ENCODE measurements around the gene TBX15. TPM values are rescaled to one million over a fixed set of nuclear protein-coding genes. Genes with fewer than 3 reads are reported as not detected.
"Not testable (repeated sequence)": the region's sequence is repeated elsewhere in the genome, so short reads cannot be mapped to it uniquely, and the experiment has no call there.

TBX15 gene
- total RNA-seq, 2 donors from 2014 or later: not detected

DNA sequence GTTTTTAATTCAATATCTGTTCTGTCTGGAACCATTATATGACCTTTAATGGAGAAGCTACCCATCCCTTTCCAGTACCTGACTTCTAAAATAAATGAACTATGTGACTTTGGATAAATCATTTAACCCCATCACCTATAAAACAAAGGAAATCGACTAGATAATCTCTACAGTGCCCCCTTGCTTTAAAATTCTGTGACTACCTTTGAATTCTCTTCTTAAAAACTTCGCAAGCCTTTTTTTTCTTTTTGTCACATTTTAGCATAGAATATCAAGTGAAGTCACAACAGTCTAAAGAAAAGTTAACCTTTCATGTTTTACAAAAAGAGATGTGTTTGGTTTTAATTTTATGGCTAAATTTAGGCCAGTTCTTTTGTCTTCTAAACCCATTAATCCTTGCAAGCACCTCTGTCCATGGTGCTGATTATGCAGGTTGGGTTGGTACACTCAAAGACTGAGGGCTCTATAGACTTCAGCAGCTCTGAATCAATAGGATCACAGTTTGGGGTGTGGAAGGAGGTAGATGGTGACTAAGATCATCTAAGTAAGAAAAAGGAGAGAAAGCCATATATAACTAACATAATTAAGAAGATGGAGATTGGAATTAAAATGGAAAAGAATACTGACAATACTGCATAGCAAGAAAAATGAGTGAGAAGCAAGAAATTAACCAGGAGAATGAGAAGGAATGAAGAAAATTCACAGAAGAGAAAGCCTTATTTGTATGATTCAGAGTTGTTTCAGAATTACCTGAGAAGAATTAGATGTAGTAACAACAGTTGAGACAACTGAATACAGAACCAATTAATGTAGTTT lies 59.2 kb downstream of the TBX15 start:
- no peaks in the 10 kb centered on the region for H3K36me3 Mint-ChIP-seq
- no peak for ATAC-seq
- DNase-seq (ENCODE audit: low spot score): no peak

DNA sequence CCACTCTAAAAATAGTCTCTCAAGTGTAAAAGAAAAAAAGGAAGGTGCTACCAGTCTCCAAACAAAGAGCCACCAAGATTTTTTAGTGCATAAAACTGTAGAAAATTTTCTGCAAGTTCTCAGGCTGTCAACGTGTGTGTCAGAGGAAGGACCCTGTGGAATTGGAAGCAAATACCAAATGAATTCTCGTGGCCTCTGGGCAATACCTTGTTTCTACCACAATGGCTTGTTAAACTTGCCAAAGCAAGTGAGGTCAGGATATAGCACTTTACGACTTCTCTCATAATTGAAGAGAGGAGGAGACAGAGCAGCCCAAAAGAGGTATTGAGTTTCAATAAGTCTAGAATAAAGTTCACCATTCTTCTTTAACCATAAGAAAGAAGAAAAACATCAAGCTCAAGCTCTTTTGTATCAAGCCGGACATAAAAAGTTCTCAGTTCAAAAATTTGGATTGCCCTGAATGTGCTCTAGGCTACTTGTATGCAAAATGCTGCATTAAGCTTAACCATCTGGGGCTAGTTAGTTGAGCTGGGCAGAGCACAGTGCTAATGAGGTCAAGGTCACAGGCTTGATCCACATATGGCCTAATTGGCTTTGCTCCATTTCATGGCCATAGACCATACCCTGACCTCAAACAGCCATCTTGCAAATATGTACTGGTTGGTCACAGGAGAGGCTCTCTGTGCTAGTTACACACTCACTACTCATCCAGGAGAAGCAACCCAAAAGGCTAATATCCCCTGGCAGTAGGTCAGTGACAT lies 60.5 kb downstream of the TBX15 start:
- Mint-ChIP-seq H3K36me3 (no peaks in the 10 kb centered on the region), H3K27ac (no peak overlapping the region), H3K27me3 (no peaks in the 10 kb centered on the region), H3K9me3 (peaks cover 15% of the 10 kb centered on the region), H3K4me3 (no peak overlapping the region), H3K4me1 (ENCODE audit: low read depth in 2 of 2) (no peaks in the 10 kb centered on the region)
- DNase-seq (ENCODE audit: low spot score) (no peak), ATAC-seq (no peak)

More for the DNA sequence above, 59.2 kb downstream of the TBX15 start:
- Mint-ChIP-seq H3K9me3 (peaks cover 15% of the 10 kb centered on the region), H3K27me3 (no peaks in the 10 kb centered on the region), H3K27ac (no peak overlapping the region), H3K4me1 (ENCODE audit: low read depth in 2 of 2) (no peaks in the 10 kb centered on the region), H3K4me3 (no peak overlapping the region)

DNA sequence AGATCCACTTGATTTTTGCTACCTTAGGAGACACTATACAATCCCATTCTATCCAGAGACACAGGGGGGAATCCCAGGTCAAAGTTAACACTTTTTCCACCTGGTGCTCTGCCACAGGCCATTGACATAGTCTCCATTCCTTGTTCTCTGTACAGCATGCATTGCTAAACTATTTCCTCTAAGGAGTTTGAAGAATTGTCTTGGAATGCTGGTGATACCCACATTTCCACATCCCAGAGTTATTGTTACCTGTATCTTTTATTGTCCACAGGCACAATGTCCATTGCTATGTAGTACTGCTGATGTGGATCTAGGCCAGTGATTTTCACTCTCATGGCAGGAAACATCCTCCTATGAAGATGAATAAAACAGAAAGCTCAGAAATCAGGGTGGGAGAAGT lies 61.9 kb downstream of the TBX15 start:
- DNase-seq (ENCODE audit: low spot score) (no peak), ATAC-seq (no peak)
- Mint-ChIP-seq H3K27ac (no peak overlapping the region), H3K4me1 (ENCODE audit: low read depth in 2 of 2) (no peaks in the 10 kb centered on the region), H3K9me3 (peaks cover 12% of the 10 kb centered on the region), H3K36me3 (no peaks in the 10 kb centered on the region), H3K4me3 (no peak overlapping the region), H3K27me3 (no peaks in the 10 kb centered on the region)

DNA sequence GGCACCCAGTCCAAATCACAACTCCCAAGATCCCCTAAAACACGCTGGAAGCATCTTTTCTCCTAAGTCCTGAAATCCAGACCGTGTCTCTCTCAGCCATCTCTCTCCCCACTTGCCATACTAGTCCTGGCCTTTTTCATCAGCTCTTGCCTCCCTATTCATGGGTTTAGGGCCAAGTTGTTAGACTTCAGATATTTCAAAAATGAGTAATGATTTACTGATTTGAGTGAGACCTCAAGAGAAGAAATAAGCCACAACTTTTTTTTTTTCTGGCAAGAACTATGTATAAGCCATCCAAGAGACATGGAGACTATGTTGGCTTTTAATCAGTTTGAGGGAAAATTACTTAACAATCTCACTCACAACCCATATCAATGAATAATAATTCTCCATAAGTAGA lies 62.5 kb downstream of the TBX15 start:
- no peaks in the 10 kb centered on the region for H3K4me1 Mint-ChIP-seq (ENCODE audit: low read depth in 2 of 2)
- H3K27ac Mint-ChIP-seq: no peak overlapping the region
- DNase-seq (ENCODE audit: low spot score): no peak
- no peak for ATAC-seq
- H3K4me3 Mint-ChIP-seq: no peak overlapping the region
- H3K9me3 Mint-ChIP-seq: peaks cover 12% of the 10 kb centered on the region
- H3K36me3 Mint-ChIP-seq: no peaks in the 10 kb centered on the region
- no peaks in the 10 kb centered on the region for H3K27me3 Mint-ChIP-seq

DNA sequence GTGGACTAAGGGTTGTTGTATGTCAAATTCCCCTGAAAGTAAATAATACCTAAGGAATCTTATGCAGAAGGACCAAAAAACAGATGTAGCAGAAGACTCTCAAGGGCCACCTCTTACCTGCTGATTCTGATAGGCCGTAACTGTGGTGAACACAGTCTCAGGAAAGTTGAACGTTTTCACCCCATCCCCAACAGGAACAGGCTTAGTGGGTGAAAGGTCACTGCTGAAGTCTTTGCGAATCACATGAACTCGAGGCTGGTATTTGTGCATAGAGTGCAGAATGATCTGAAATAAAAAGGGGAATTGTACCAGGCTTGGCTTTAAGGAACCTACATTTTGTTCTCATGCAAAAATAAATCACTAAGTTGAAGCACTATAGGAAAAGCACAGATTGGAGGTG lies 64.8 kb downstream of the TBX15 start:
- no peak overlapping the region for H3K4me3 Mint-ChIP-seq
- ATAC-seq (no peak), DNase-seq (ENCODE audit: low spot score) (no peak)
- H3K4me1 Mint-ChIP-seq (ENCODE audit: low read depth in 2 of 2): no peaks in the 10 kb centered on the region
- H3K27ac Mint-ChIP-seq: no peak overlapping the region
- peaks cover 20% of the 10 kb centered on the region for H3K9me3 Mint-ChIP-seq
- H3K27me3 Mint-ChIP-seq: peaks cover 0 to 8% of the 10 kb centered on the region in 2 donors
- H3K36me3 Mint-ChIP-seq: no peaks in the 10 kb centered on the region

DNA sequence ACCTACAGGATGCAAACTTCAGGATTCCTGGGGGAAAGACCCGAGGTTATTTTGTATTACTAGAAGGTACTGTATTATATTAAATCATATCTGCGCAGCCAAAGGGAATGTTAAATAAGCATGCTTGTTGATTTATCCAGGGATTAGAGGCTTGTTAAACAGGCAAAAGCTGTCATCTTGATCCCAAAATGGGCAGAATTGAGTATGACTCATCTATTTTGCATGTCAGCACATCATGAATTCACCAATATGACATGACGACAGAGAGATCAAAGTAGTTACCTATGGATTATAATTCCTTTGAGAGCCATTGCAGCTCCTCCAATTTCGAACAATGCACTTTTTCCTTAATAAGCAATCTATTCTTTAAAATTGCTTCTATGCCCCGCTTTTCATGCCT lies 66.1 kb downstream of the TBX15 start:
- no peaks in the 10 kb centered on the region for H3K36me3 Mint-ChIP-seq
- ATAC-seq (no peak), DNase-seq (ENCODE audit: low spot score) (no peak)
- no peak overlapping the region for H3K27ac Mint-ChIP-seq
- H3K4me1 Mint-ChIP-seq (ENCODE audit: low read depth in 2 of 2): no peaks in the 10 kb centered on the region
- no peak overlapping the region for H3K4me3 Mint-ChIP-seq
- H3K27me3 Mint-ChIP-seq: peaks cover 0 to 8% of the 10 kb centered on the region in 2 donors
- H3K9me3 Mint-ChIP-seq: peaks cover 20% of the 10 kb centered on the region

DNA sequence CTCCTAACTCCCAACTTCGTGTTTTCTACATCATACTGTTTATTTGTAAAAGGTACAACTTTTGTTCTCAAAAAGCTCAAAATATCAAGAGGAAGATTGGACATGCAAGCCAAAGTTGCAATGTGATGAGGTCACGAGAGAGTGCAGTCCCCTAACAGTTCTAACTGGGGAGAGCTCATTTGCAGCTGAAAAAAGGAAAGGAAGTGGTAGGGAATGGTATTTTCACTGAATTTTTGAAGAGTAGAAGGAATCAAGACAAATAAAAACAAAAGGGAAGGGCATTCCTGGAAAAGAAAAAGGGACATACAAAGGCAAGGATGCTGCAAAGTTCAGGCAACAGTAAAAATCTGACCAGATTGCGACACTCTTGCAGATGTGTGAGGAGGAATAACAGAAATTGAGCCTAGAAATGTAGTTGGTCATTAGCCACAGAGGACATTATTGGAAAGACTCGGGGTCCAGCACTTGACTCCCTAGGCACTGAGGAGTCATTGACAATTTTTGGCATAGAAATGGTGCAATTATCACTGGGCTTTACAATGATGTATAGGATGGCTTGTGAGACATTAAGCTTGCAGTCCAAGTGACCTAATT lies 67.9 kb downstream of the TBX15 start:
- H3K36me3 Mint-ChIP-seq: no peaks in the 10 kb centered on the region
- peaks cover 0 to 8% of the 10 kb centered on the region in 2 donors for H3K27me3 Mint-ChIP-seq
- peaks cover 15% of the 10 kb centered on the region for H3K9me3 Mint-ChIP-seq
- DNase-seq (ENCODE audit: low spot score) (no peak), ATAC-seq (no peak)
- no peak overlapping the region for H3K4me3 Mint-ChIP-seq
- H3K27ac Mint-ChIP-seq: no peak overlapping the region
- no peaks in the 10 kb centered on the region for H3K4me1 Mint-ChIP-seq (ENCODE audit: low read depth in 2 of 2)

DNA sequence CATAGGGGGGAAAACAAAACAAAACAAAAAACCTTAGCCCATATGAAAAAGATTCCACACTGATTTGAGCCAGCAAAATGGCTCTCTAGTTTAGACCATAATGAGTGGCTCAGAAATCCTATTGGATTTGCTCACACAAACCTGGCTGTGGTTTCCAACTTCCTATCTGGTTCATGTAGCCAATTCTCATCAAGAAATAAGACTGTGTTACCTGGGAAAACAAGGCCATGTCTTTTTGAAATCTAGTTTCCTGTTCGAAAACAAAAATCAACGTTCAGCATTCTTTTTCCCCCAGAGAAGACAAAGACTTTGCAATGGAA lies 69.2 kb downstream of the TBX15 start:
- Mint-ChIP-seq H3K27me3 (peaks cover 0 to 8% of the 10 kb centered on the region in 2 donors), H3K9me3 (peaks cover 11% of the 10 kb centered on the region), H3K4me1 (ENCODE audit: low read depth in 2 of 2) (no peaks in the 10 kb centered on the region), H3K4me3 (no peak overlapping the region), H3K27ac (no peak overlapping the region), H3K36me3 (no peaks in the 10 kb centered on the region)
- DNase-seq (ENCODE audit: low spot score): no peak
- no peak for ATAC-seq

DNA sequence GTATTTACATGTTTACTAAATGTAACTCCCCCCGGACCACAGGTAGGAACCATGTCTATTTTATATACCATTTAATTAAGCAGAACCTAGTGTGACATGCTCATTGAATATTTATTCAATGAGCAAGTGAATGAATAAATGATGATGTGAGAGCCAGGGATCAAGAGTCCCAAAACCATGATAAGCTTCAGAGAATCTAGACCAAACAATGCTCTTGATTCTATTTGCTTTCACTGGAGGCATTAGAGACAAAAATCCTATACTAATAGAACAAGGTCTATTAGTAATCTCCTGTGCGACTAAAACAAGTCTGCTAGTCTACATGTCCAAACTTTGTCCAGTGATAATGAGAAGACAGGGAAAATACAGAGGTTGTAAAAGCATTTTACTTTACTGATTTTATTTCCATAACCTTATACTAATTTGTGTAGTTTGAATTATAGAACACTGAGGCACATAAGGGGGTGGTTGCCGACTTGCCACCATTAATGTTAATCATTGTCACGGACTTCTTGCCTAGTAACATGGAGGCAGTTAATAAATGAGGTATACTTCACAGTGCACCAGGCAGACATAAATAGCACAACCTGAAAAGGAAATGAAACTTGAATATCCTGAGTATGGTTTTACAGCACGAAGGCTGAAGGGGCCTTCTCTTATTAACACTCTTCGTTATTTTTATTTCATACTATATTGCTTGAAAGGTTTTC lies 69.8 kb downstream of the TBX15 start:
- Mint-ChIP-seq H3K27ac (no peak overlapping the region), H3K36me3 (no peaks in the 10 kb centered on the region), H3K4me1 (ENCODE audit: low read depth in 2 of 2) (no peaks in the 10 kb centered on the region), H3K9me3 (peaks cover 11% of the 10 kb centered on the region), H3K4me3 (no peak overlapping the region), H3K27me3 (peaks cover 0 to 8% of the 10 kb centered on the region in 2 donors)
- DNase-seq (ENCODE audit: low spot score) (no peak), ATAC-seq (no peak)

DNA sequence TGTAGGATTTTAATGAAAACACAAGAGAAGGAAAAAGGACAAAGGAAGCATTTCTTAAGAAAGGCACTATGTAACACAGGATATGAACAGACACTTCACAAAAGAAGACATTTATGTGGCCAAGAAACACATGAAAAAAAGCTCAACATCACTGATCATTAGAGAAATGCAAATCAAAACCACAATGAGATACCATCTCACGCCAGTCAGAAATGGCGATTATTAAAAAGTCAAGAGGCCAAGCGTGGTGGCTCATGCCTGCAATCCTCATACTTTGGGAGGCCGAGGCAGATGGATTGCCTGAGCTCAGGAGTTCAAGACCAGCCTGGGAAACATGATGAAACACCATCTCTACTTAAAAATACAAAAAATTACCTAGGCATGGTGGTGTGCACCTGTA lies 71.8 kb downstream of the TBX15 start:
- not testable (repeated sequence) for DNase-seq (ENCODE audit: low spot score); H3K27ac Mint-ChIP-seq; H3K36me3 Mint-ChIP-seq; H3K4me1 Mint-ChIP-seq (ENCODE audit: low read depth in 2 of 2); H3K4me3 Mint-ChIP-seq; H3K27me3 Mint-ChIP-seq; ATAC-seq
- H3K9me3 Mint-ChIP-seq: peaks cover 11% of the 10 kb centered on the region

DNA sequence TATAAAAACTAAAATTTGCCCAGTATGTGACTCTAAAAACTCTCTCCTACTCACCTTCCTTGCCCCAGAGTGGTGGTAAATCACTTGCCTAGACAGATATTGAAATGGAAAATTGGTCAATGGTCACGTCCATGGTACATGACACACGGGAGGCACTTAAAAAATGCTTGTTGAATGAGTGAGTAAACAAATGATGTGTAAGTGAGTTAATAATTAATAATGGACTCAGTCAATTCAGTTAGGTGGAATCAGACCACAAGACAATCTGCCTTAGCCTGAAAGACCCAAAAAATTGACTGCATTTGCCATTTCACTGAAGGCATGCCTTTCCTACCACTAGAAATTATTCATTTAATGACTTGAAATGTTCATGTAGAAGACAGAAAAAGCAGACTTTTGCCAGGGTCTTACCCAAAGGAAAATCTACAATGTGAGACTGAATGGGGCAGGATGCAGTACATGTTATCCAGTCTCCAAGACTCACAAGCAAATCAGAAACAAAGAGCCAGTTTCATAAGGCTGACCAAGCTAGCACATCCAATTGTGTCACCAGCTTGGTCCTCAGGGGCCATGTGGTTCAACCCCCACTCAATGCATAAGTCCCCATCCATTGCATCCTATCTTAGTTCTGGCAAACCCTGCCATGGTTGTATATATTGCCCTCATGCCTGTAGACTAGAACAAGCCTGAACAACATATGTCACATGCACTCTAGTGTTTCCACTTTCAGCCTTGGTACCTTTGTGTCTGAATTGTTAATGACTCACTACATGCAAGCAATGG lies 73.6 kb downstream of the TBX15 start:
- Mint-ChIP-seq H3K36me3 (no peaks in the 10 kb centered on the region), H3K9me3 (peaks cover 4% of the 10 kb centered on the region), H3K27me3 (no peaks in the 10 kb centered on the region), H3K4me1 (ENCODE audit: low read depth in 2 of 2) (no peaks in the 10 kb centered on the region), H3K27ac (no peak overlapping the region), H3K4me3 (no peak overlapping the region)
- ATAC-seq: no peak
- no peak for DNase-seq (ENCODE audit: low spot score)

DNA sequence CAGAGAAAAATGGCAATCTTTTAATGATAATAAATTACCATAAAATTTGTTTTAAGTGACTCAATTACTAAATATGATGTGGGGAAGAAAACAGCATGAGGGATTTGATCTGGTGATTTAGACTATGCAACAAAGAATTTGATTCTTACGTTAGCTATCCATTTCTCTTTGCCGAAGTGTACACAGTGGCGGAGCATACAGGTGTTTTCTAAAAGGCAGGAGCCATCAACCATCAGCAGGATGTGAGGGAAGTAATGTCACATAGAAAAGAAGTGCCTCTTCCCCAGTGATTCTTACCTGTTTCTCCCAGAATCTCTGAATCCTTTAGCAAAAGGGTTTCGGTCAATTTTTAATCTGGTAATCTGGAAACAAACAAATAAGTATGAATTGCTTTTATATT lies 74.3 kb downstream of the TBX15 start:
- ATAC-seq (no peak), DNase-seq (ENCODE audit: low spot score) (no peak)
- Mint-ChIP-seq H3K4me3 (no peak overlapping the region), H3K27ac (no peak overlapping the region), H3K27me3 (no peaks in the 10 kb centered on the region), H3K9me3 (peaks cover under 1% of the 10 kb centered on the region), H3K4me1 (ENCODE audit: low read depth in 2 of 2) (no peaks in the 10 kb centered on the region), H3K36me3 (no peaks in the 10 kb centered on the region)

DNA sequence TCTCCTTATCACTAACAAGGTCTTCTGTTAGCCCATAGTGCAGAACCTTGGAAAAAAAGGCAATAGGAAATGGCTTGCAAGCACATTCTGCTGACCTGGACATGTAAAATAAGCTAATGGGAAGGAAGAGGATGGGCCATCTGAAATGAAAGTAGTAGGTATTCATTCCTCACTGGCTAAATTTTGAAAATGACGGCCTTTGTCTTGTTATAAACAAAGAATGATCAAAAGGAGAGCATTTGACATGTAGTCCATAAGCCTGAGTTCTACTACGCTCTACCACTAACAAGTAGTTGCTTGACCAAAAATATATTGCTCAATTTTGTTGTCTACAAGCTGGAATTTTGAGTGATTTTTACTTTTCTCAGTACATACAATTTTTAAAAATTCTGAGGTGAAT lies 75.6 kb downstream of the TBX15 start:
- no peak overlapping the region for H3K4me3 Mint-ChIP-seq
- no peaks in the 10 kb centered on the region for H3K27me3 Mint-ChIP-seq
- no peaks in the 10 kb centered on the region for H3K4me1 Mint-ChIP-seq (ENCODE audit: low read depth in 2 of 2)
- DNase-seq (ENCODE audit: low spot score) (no peak), ATAC-seq (no peak)
- H3K27ac Mint-ChIP-seq: no peak overlapping the region
- no peaks in the 10 kb centered on the region for H3K36me3 Mint-ChIP-seq
- H3K9me3 Mint-ChIP-seq: peaks cover 5% of the 10 kb centered on the region

Data from natural killer cell treated with Interleukin-12 subunit alpha and Interleukin-12 subunit beta and Interleukin-15 and Interleukin-18, amount 100 ng/mL, for 72 hours (primary cell).